ENCODE data around the gene FRMD4A.
"Not testable (repeated sequence)": the region's sequence is repeated elsewhere in the genome, so short reads cannot be mapped to it uniquely, and the experiment has no call there.

FRMD4A gene

GRCh38 chr10:14146025-14146424, 184.7 kb downstream of the FRMD4A start:
- CTCF ChIA-PET: no interaction called here
- no peak for DNase-seq (ENCODE audit: extremely low spot score)
- POLR2A ChIA-PET: no interaction called here
- no peak for TF ChIP-seq CTCF (IDR thresholded peaks at IDR 0.05; ENCODE audit: control extremely low read depth, extremely low read depth, low read depth, missing control alignments)

GRCh38 chr10:14144451-14144850, 186.3 kb downstream of the FRMD4A start:
- POLR2A ChIA-PET: no interaction called here
- DNase-seq (ENCODE audit: extremely low spot score): no peak
- CTCF ChIA-PET: no interaction called here
- no peak for TF ChIP-seq CTCF (IDR thresholded peaks at IDR 0.05; ENCODE audit: control extremely low read depth, extremely low read depth, low read depth, missing control alignments)

- no peak for DNase-seq (ENCODE audit: extremely low spot score)
- ChIA-PET CTCF (no interaction called here), POLR2A (no interaction called here)
- no peak for TF ChIP-seq CTCF (IDR thresholded peaks at IDR 0.05; ENCODE audit: control extremely low read depth, extremely low read depth, low read depth, missing control alignments)
These were observed 188.0 kb downstream of the FRMD4A start for GRCh38 chr10:14142606-14143250.

- CTCF ChIA-PET: no interaction called here
- TF ChIP-seq CTCF (IDR thresholded peaks at IDR 0.05; ENCODE audit: control extremely low read depth, extremely low read depth, low read depth, missing control alignments): no peak
- POLR2A ChIA-PET: no interaction called here
- no peak for DNase-seq (ENCODE audit: extremely low spot score)
These were observed 189.4 kb downstream of the FRMD4A start for GRCh38 chr10:14141283-14141682.

- no peak for TF ChIP-seq CTCF (IDR thresholded peaks at IDR 0.05; ENCODE audit: control extremely low read depth, extremely low read depth, low read depth, missing control alignments)
- CTCF ChIA-PET: interaction anchor here (1.2 to 1.5 kb wide), 2 partner anchors 12 kb away, joined by 3 read pairs; no protein-coding TSS in a partner anchor
- no peak for DNase-seq (ENCODE audit: extremely low spot score)
- POLR2A ChIA-PET: no interaction called here
These were observed 193.3 kb downstream of the FRMD4A start for GRCh38 chr10:14137391-14137790.

GRCh38 chr10:14135196-14135595, 195.5 kb downstream of the FRMD4A start:
- POLR2A ChIA-PET; CTCF ChIA-PET; DNase-seq (ENCODE audit: extremely low spot score): not testable (repeated sequence)

GRCh38 chr10:14134275-14134674, 196.4 kb downstream of the FRMD4A start:
- DNase-seq (ENCODE audit: extremely low spot score): no peak
- no peak for TF ChIP-seq CTCF (IDR thresholded peaks at IDR 0.05; ENCODE audit: control extremely low read depth, extremely low read depth, low read depth, missing control alignments)
- ChIA-PET CTCF (no interaction called here), POLR2A (no interaction called here)
